ENCODE measurements around the gene ZNF385C. TPM values are rescaled to one million over a fixed set of nuclear protein-coding genes. Genes with fewer than 3 reads are reported as not detected.

ZNF385C gene
- total and polyA plus RNA-seq, 2 of the 13 experiments (the other 11 are each of a cell fraction or from before 2014, with no cell fraction given), result 2.3 to 6.1 TPM

DNA sequence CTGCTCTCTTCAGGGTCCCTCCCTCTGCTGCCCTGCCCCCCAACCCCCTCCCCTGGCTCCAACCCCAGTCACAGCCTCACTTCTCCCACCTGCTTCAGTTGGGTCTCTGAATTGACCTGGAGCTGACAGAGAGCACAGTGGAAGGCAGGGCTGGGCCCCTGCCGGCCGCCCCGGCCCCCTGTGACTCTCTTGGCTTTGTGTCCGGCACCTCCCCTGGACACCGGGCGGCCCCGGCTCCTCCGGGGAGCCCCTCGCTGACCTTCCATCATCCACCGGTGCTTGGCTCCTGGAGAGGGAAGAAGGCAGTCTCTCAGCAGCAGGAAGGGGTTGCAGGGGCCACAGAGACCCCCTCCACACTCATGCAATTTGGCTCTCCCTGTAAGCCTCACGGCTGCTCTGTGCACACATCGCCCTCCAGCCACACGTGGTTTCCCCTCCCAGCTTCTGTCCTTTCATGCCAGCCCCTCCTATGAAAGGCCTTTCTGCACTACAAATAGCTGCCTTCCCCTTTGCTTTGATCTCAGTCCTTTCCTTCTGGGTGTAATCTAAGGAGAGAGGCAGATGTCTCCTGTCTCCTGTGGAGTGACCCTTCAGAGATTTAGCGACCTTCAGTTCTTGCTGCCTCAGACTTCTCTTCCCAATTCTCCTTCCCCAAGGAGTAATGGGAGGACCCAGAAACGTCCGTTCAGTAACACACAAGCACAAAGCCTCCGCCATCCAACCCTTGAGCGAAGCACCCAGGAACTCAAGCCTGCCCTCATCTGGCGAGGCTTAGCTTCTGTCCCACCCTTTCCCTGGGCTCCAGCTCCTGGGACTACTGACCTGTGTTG, 70.1 kb downstream of the ZNF385C start (continued):
- TF ChIP-seq KLF9 (CRISPR knock-in tag; IDR thresholded peaks at IDR 0.05; ENCODE audit: low read depth) (no peak), KLF13 (CRISPR knock-in tag; IDR thresholded peaks at IDR 0.05) (peak; percentile 66; the same call in 1 of the 2 replicates), REL (CRISPR knock-in tag; conservative IDR thresholded peaks at IDR 0.05) (no peak), ZNF44 (CRISPR knock-in tag; IDR thresholded peaks at IDR 0.05) (no peak), ZFY (CRISPR knock-in tag; IDR thresholded peaks at IDR 0.05) (no peak; the same call in 1 of the 2 replicates), ZNF543 (CRISPR knock-in tag; IDR thresholded peaks at IDR 0.05) (no peak), SAP130 (CRISPR knock-in tag; IDR thresholded peaks at IDR 0.05; ENCODE audit: low read depth) (peak; percentile 74), ZNF180 (CRISPR knock-in tag; IDR thresholded peaks at IDR 0.05; ENCODE audit: borderline replicate concordance, low read depth) (no peak), ZNF207 (IDR thresholded peaks at IDR 0.05; ENCODE audit: borderline replicate concordance) (no peak), ZNF598 (CRISPR knock-in tag; IDR thresholded peaks at IDR 0.05; ENCODE audit: borderline replicate concordance) (no peak), ZNF773 (CRISPR knock-in tag; IDR thresholded peaks at IDR 0.05; ENCODE audit: borderline replicate concordance) (no peak)
- TF ChIP-seq, protein P1, sequence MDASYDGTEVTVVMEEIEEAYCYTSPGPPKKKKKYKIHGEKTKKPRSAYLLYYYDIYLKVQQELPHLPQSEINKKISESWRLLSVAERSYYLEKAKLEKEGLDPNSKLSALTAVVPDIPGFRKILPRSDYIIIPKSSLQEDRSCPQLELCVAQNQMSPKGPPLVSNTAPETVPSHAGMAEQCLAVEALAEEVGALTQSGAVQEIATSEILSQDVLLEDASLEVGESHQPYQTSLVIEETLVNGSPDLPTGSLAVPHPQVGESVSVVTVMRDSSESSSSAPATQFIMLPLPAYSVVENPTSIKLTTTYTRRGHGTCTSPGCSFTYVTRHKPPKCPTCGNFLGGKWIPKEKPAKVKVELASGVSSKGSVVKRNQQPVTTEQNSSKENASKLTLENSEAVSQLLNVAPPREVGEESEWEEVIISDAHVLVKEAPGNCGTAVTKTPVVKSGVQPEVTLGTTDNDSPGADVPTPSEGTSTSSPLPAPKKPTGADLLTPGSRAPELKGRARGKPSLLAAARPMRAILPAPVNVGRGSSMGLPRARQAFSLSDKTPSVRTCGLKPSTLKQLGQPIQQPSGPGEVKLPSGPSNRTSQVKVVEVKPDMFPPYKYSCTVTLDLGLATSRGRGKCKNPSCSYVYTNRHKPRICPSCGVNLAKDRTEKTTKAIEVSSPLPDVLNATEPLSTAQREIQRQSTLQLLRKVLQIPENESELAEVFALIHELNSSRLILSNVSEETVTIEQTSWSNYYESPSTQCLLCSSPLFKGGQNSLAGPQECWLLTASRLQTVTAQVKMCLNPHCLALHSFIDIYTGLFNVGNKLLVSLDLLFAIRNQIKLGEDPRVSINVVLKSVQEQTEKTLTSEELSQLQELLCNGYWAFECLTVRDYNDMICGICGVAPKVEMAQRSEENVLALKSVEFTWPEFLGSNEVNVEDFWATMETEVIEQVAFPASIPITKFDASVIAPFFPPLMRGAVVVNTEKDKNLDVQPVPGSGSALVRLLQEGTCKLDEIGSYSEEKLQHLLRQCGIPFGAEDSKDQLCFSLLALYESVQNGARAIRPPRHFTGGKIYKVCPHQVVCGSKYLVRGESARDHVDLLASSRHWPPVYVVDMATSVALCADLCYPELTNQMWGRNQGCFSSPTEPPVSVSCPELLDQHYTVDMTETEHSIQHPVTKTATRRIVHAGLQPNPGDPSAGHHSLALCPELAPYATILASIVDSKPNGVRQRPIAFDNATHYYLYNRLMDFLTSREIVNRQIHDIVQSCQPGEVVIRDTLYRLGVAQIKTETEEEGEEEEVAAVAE (CRISPR knock-in tag; IDR thresholded peaks at IDR 0.05; ENCODE audit: borderline replicate concordance), result peak; percentile 58; the same call in 1 of the 2 replicates
- TF ChIP-seq, protein P2, sequence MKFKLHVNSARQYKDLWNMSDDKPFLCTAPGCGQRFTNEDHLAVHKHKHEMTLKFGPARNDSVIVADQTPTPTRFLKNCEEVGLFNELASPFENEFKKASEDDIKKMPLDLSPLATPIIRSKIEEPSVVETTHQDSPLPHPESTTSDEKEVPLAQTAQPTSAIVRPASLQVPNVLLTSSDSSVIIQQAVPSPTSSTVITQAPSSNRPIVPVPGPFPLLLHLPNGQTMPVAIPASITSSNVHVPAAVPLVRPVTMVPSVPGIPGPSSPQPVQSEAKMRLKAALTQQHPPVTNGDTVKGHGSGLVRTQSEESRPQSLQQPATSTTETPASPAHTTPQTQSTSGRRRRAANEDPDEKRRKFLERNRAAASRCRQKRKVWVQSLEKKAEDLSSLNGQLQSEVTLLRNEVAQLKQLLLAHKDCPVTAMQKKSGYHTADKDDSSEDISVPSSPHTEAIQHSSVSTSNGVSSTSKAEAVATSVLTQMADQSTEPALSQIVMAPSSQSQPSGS (CRISPR knock-in tag; IDR thresholded peaks at IDR 0.05), result peak; percentile 34; the same call in 1 of the 2 replicates
- TF ChIP-seq, protein P3, sequence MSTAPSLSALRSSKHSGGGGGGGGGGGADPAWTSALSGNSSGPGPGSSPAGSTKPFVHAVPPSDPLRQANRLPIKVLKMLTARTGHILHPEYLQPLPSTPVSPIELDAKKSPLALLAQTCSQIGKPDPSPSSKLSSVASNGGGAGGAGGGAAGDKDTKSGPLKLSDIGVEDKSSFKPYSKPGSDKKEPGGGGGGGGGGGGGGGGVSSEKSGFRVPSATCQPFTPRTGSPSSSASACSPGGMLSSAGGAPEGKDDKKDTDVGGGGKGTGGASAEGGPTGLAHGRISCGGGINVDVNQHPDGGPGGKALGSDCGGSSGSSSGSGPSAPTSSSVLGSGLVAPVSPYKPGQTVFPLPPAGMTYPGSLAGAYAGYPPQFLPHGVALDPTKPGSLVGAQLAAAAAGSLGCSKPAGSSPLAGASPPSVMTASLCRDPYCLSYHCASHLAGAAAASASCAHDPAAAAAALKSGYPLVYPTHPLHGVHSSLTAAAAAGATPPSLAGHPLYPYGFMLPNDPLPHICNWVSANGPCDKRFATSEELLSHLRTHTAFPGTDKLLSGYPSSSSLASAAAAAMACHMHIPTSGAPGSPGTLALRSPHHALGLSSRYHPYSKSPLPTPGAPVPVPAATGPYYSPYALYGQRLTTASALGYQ (CRISPR knock-in tag; IDR thresholded peaks at IDR 0.05), result no peak
- TF ChIP-seq, protein P4, sequence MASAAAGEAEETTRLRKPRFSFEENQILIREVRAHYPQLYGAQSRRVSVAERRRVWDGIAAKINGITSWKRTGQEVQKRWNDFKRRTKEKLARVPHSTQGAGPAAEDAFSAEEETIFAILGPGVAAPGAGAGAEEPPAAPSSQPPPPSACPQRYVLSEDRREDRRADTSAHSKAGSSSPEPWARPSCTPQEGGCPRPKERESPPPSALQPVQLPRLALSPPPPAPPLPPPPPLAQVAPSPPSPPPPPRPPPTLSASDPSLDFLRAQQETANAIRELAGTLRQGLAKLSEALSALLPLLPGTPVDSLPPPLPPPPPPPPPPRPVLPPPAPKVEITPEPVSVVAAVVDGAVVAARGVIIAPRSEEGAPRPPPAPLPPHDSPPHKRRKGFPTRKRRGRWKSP (CRISPR knock-in tag; IDR thresholded peaks at IDR 0.05), result no peak
- TF ChIP-seq, protein P5, sequence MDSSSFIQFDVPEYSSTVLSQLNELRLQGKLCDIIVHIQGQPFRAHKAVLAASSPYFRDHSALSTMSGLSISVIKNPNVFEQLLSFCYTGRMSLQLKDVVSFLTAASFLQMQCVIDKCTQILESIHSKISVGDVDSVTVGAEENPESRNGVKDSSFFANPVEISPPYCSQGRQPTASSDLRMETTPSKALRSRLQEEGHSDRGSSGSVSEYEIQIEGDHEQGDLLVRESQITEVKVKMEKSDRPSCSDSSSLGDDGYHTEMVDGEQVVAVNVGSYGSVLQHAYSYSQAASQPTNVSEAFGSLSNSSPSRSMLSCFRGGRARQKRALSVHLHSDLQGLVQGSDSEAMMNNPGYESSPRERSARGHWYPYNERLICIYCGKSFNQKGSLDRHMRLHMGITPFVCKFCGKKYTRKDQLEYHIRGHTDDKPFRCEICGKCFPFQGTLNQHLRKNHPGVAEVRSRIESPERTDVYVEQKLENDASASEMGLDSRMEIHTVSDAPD (CRISPR knock-in tag; IDR thresholded peaks at IDR 0.05), result no peak
